ENCODE measurements around the gene FASN. TPM values are rescaled to one million over a fixed set of nuclear protein-coding genes. Genes with fewer than 3 reads are reported as not detected.

Gene FASN
- total RNA-seq, 4 donors from 2014 or later: 30.3 to 63.6 (median 44.8) TPM

- Histone ChIP-seq H3K4me1 (peaks cover 3 to 22% (median 9%) of the 10 kb centered on the region in 4 donors), H3K4me3 (no peak overlapping the region), H3K27me3 (no peaks in the 10 kb centered on the region), H3K36me3 (peaks cover 64 to 99% (median 99%) of the 10 kb centered on the region in 4 donors), H3K9me3 (no peaks in the 10 kb centered on the region), H3K27ac (replicated peaks in 1 of 4) (no peak overlapping the region)
- intact Hi-C loops (cut with DNase I): no loop called here
- DNase-seq (ENCODE audit: extremely low spot score): no peak
- TF ChIP-seq POLR2A (IDR thresholded peaks at IDR 0.05; ENCODE audit: low read depth): no peak
- TF ChIP-seq POLR2AphosphoS5 (IDR thresholded peaks at IDR 0.05): no peak
- TF ChIP-seq, protein P1, sequence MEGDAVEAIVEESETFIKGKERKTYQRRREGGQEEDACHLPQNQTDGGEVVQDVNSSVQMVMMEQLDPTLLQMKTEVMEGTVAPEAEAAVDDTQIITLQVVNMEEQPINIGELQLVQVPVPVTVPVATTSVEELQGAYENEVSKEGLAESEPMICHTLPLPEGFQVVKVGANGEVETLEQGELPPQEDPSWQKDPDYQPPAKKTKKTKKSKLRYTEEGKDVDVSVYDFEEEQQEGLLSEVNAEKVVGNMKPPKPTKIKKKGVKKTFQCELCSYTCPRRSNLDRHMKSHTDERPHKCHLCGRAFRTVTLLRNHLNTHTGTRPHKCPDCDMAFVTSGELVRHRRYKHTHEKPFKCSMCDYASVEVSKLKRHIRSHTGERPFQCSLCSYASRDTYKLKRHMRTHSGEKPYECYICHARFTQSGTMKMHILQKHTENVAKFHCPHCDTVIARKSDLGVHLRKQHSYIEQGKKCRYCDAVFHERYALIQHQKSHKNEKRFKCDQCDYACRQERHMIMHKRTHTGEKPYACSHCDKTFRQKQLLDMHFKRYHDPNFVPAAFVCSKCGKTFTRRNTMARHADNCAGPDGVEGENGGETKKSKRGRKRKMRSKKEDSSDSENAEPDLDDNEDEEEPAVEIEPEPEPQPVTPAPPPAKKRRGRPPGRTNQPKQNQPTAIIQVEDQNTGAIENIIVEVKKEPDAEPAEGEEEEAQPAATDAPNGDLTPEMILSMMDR (IDR thresholded peaks at IDR 0.05): no peak
- no peak for TF ChIP-seq EP300 (IDR thresholded peaks at IDR 0.05)
- WGBS: 81% methylated on average over 10 of the region's 17 CpGs
These were observed 39.7 kb downstream of the FASN start for GRCh38 chr17:82058230-82058854.

- H3K4me1 ChIP-seq: peaks cover 14 to 31% (median 21%) of the 10 kb centered on the region in 4 donors
- H3K36me3 ChIP-seq: peaks cover 55 to 89% (median 87%) of the 10 kb centered on the region in 4 donors
- TF ChIP-seq EP300 (IDR thresholded peaks at IDR 0.05) (no peak), POLR2A (IDR thresholded peaks at IDR 0.05; ENCODE audit: low read depth) (no peak), POLR2AphosphoS5 (IDR thresholded peaks at IDR 0.05) (no peak)
- TF ChIP-seq, protein P1 (IDR thresholded peaks at IDR 0.05): no peak
- intact Hi-C loops (cut with DNase I): no loop called here
- no peak overlapping the region for H3K4me3 ChIP-seq
- H3K9me3 ChIP-seq: no peaks in the 10 kb centered on the region
- H3K27ac ChIP-seq (replicated peaks in 1 of 4): no peak overlapping the region
- no peak for DNase-seq (ENCODE audit: extremely low spot score)
- H3K27me3 ChIP-seq: no peaks in the 10 kb centered on the region
- 66% methylated on average over 8 of the region's 29 CpGs for WGBS
These were observed 41.1 kb downstream of the FASN start for GRCh38 chr17:82056729-82057621.

DNA sequence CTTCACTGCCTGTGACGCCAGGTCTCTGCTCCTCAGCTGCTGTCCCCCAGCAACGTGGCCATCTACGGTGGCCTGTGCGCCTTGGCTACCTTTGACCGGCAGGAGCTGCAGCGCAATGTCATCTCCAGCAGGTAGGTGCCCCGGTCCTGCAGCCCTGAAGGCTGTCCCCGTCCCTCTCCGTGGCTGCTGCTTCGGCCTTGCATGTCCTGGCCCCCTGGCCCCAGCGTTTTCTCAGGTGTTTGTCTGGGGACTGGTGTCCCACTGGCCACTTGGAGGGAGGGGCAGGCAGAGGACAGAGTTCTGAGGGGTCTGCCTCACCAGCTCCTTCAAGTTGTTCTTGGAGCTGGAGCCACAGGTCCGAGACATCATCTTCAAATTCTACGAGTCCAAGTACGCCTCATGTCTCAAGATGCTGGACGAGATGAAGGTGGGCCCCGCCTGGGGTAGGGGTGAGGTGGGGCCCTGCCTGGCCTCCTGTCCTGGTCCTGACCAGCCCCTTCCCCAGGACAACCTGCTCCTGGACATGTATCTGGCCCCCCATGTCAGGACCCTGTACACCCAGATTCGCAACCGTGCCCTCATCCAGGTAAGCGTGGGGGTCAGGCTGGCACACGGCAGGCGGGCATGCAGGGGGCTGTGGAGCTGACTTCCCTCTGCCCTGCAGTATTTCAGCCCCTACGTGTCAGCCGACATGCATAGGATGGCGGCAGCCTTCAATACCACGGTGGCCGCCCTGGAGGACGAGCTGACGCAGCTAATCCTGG, 41.9 kb downstream of the FASN start:
- no peak for DNase-seq (ENCODE audit: extremely low spot score)
- WGBS: 91% methylated on average over 14 of the region's 28 CpGs
- Histone ChIP-seq H3K4me3 (no peak overlapping the region), H3K9me3 (no peaks in the 10 kb centered on the region), H3K27me3 (no peaks in the 10 kb centered on the region), H3K36me3 (peaks cover 50 to 80% (median 79%) of the 10 kb centered on the region in 4 donors), H3K27ac (replicated peaks in 1 of 4) (no peak overlapping the region), H3K4me1 (peaks cover 14 to 33% (median 21%) of the 10 kb centered on the region in 4 donors)
- intact Hi-C loops (cut with DNase I): no loop called here
- TF ChIP-seq POLR2AphosphoS5 (IDR thresholded peaks at IDR 0.05): no peak
- TF ChIP-seq POLR2A (IDR thresholded peaks at IDR 0.05; ENCODE audit: low read depth): no peak
- no peak for TF ChIP-seq EP300 (IDR thresholded peaks at IDR 0.05)
- TF ChIP-seq, protein P1 (IDR thresholded peaks at IDR 0.05): no peak

GRCh38 chr17:82055023-82055964, 42.7 kb downstream of the FASN start:
- H3K36me3 ChIP-seq: peaks cover 48 to 74% (median 70%) of the 10 kb centered on the region in 4 donors
- no peaks in the 10 kb centered on the region for H3K9me3 ChIP-seq
- peaks cover 21 to 41% (median 30%) of the 10 kb centered on the region in 4 donors for H3K4me1 ChIP-seq
- TF ChIP-seq POLR2AphosphoS5 (IDR thresholded peaks at IDR 0.05): no peak
- TF ChIP-seq POLR2A (IDR thresholded peaks at IDR 0.05; ENCODE audit: low read depth): no peak
- TF ChIP-seq, protein P1 (IDR thresholded peaks at IDR 0.05): no peak
- TF ChIP-seq EP300 (IDR thresholded peaks at IDR 0.05): no peak
- no peaks in the 10 kb centered on the region for H3K27me3 ChIP-seq
- 83% methylated on average over 18 of the region's 26 CpGs for WGBS
- DNase-seq (ENCODE audit: extremely low spot score): no peak
- H3K4me3 ChIP-seq: no peak overlapping the region
- no peak overlapping the region for H3K27ac ChIP-seq (replicated peaks in 1 of 4)
- intact Hi-C loops (cut with DNase I): no loop called here
